HG03097 (cell line): ENCODE results near the gene USP28.
"Not testable (repeated sequence)": the region's sequence is repeated elsewhere in the genome, so short reads cannot be mapped to it uniquely, and the experiment has no call there.

Experiments used
- ATAC-seq: cut with Tn5 transposase; IDR thresholded peaks from one replicate; pipeline ENCODE4 v1.9.1; 2021; ENCODE audit not compliant: unreplicated experiment, low FRiP score

Gene USP28

DNA sequence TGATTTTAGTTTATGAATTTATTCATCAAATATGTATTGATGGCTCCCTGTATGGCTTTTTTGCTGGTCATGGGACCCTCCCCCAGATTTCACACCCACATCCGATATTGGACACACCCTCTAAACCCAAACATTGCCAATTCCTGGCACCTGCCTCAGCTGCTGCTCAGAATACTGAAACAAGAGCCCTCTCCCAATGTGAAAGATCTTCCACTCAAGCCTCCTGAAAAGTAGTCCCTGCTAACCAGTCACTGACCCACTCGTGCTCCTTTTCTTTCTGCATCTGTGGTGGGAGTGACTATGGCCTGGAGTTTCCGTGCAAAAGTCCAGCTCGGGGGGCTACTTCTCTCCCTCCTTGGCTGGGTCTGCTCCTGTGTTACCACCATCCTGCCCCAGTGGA, 95.9 kb downstream of the USP28 start, which contains the start of gene CLDN25:
CLDN25 (plus strand) TSS at position 301 of the 400 bp plus-strand sequence; CDS start at position 301, 0 bp downstream.
- no peak for ATAC-seq

DNA sequence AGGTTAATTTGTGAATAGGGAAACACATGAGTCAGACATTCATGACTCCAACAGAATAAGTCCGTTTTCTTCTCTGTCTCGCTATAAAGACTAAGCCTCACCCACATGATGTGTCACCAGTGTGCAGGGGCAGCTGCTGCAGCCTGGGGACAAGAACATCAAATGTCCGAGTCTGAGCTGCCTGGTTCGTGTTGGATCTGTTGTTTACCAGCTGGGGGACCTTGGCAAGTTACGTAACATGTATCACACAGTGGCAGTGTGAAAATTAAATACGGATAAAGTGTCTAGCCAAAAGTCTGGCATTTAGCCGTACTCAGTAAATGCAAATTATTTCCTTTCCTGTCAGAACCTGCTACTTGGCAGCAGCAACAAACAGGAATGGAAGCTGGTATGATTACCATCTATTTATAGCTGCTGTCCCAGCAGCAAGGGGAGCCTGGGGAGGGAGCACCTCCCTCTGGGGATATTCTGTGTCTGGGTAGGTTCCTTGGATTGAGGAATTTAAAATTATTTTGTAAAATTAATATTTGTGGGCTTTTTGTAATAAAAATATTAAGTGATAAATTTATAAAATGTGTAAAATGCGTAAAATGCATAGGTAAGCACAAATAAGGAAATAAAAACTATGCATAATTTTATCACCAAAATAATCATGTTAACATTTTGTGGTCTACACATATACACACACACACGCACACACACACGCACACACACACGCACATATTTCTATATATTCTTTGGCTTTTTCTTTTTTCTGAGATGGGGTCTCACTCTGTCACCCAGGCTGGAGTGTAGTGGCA, 97.1 kb downstream of the USP28 start:
- no peak for ATAC-seq

DNA sequence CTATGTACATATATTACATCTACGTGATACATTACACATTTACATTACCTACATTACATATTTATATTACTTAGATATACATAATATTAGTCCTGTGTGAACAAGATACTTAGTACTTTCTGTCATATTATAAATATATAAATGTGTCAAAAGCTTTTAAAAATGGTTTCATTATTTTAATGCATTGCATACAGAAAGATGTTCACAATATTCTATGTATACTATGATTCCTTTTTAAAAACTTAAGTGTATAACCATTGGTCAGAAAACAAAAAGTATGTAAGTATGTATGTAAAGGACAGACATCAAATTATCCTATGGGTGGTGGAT, 101.2 kb downstream of the USP28 start:
- ATAC-seq = no peak

DNA sequence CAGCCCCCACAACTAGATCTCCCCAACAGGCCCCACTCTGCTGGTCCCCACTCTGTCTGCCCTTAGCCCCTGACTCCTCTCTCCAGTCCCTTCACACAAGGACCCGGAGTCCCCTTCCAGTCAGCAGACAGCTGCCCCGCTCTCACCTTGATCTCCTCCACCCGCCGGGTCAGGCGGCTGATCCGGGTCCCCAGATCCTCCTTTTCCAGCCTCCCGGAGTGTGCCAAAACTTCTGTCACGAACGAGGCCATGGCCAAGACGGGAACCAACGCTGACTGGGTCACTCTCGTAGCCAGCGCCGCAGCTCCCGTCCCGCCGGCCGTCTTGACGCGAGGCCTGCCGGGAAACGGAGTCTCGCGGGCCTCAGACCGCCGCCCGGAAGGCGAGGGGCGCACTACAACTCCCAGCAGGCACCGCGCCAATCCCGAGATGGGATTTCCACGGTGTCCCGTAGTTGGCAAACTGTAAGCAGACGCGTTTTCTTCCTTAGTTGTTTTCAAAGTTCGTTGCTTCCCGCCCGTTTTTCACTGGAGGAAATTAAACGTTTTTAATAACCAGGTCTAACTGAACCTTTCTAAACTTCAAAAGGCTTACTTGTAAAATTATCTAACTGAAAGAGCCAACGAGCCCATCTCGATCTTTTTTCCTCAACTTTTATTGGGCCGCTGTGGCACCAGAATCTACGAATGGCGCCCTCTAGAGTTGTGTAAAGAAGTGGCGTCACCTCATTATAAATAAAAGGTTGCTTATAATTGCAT, 101.8 kb downstream of the USP28 start, which contains the start of gene ZW10:
ZW10 (minus strand) TSS at position 277 of the 758 bp plus-strand sequence; CDS start at position 251, 26 bp downstream.
- ATAC-seq = peak; percentile 94

DNA sequence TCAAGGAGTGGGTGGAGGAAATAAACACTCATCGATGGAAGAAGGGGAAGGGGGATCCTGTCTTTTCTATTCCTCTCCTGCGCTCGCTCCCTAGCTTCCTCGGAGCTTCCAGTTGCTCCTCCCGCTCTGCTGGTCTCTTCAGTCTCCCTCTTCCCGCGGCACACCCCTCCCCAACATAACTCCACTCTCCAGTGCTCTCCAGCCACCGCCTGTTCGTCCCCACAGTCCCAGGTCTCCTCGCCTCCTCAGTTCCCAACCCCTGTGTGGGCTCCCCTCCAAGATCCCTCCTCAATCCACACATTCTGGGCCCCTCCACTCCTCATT, 102.3 kb downstream of the USP28 start:
- no peak for ATAC-seq

DNA sequence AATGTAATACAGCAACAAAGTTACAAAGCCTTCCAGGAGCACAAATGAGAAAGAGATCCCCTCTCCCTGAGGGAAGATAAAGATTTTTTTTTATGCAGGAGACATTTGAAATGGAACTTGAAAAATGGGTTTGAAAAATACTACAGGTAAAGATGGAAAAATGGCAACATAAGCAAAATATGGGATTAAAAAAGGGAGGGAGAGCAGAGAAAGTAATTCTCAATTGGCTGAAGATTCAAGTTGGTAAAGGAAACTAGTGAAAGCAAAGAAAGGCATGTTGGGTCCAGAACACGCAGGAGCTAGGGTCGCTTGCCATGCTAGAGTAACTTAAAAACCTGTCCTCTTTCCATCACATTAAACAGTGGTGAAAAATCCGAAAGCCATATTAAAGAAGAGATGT, 103.4 kb downstream of the USP28 start:
- no peak for ATAC-seq

DNA sequence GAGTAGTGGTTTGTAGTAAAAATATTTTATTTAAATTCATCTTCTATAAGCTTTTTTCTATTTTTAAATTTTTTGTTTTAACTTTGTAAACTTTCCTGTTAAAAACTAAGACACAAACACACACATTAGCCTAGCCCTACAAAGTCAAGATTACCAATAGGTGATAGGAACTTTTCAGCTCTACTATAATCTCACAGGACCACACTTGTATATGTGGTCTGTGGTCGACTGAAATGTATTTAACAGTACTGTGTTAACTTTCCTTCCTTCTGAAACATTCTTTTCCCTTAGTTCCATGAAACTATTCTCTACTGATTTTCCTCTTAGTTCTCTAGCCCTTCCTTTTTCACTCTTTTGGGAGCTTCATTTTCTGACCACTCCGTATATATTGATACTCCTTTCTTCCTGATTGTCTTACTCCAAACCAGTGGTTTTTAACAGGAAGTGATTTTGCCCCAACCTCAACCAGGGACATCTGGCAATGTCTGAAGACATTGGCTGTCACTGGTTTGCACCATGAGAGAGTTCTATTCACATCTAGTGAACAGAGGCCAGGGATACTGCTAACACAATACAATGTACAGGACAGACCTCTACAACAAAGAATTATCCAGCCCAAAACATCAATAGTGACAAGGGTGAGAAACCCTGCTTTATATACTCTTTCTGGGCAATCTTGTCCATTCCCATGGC, 110.7 kb downstream of the USP28 start:
- ATAC-seq = no peak

DNA sequence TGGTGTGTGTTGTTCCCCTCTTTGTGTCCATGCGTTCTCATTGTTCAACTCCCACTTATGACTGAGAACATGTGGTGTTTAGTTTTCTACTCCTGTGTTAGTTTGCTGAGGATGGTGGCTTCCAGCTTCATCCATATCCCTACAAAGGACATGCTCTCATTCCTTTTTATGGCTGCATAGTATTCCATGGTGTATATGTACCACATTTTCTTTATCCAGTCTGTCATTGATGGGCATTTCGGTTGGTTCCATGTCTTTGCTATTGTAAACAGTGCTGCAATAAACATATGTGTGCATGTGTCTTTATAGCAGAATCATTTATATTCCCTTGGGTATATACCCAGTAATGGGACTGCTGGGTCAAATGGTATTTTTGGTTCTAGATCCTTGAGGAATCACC, 112.3 kb downstream of the USP28 start:
- ATAC-seq = not testable (repeated sequence)

DNA sequence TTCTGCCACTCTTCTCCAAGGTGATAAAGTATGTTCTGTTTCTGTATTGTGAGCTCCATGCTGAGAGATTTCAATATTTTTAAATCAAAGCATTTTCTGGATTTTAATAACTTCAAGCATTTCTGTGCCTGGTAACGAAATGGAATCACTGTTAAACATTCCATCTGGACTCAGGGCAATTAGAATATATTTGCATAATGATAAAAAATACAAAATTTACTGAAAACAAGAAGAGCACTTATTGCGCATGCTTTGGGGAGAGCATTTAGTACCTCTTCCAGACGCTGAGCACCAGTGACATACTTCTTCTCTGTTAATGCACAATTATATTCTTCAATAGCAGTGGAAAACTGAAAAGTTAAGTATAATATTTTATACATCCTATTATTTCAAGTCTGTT, 115.1 kb downstream of the USP28 start:
- ATAC-seq = no peak

DNA sequence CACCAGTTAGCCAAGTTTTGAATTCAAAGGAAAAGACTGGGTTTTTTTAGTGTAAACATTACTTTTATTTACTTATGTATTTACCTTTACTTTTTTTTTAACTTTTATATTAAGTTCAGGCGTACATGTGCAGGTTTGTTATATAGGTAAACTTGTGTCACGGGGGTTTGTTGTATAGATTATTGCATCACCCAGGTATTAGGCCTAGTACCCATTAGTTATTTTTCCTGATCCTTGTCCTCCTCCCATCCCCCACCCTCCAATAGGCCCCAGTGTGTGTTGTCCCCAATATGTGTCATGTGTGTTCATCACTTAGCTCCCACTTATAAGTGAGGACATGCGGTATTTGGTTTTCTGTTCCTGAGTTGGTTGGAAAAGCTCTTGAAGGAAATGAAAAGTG, 122.4 kb downstream of the USP28 start:
- ATAC-seq = no peak
